ENCODE data around the gene PDZD8.

- TF ChIP-seq CTCF (conservative IDR thresholded peaks at IDR 0.05 in 1 of 2, IDR thresholded peaks at IDR 0.05 in 1 of 2; ENCODE audit: low read depth in 1 of 2, low read length in 2 of 2), result no peak
- TF ChIP-seq EZH2 (IDR thresholded peaks at IDR 0.05; ENCODE audit: low read length, missing control alignments), result no peak
Observed at GRCh38 chr10:117261501-117261900, 113.7 kb downstream of the PDZD8 start.

Data from fibroblast of lung (primary cell).